ENCODE results near the gene C1QC.

GRCh38 chr1:22685591-22686059, 42.2 kb downstream of the C1QC start:
- TF ChIP-seq POLR2AphosphoS5 (IDR thresholded peaks at IDR 0.05; ENCODE audit: low read depth, low read length) (no peak), EZH2 (IDR thresholded peaks at IDR 0.05) (no peak), RAD21 (IDR thresholded peaks at IDR 0.05; ENCODE audit: low read depth) (no peak), TCF7L2 (IDR thresholded peaks at IDR 0.05; ENCODE audit: borderline replicate concordance, extremely low read depth, insufficient read depth, insufficient read length) (no peak), ZNF274 (IDR thresholded peaks at IDR 0.05; ENCODE audit: low read depth, low read length) (no peak), MAX (IDR thresholded peaks at IDR 0.05) (no peak), CTCF (IDR thresholded peaks at IDR 0.05 in 2 of 3, conservative IDR thresholded peaks at IDR 0.05 in 1 of 3; ENCODE audit: borderline replicate concordance in 1 of 3, insufficient read depth in 1 of 3, low read depth in 2 of 3, low read length in 2 of 3) (no peak), POLR2A (IDR thresholded peaks at IDR 0.05; ENCODE audit: borderline replicate concordance, extremely low read depth, insufficient read depth, insufficient read length) (no peak), SIN3A (IDR thresholded peaks at IDR 0.05; ENCODE audit: low read depth) (no peak), YY1 (IDR thresholded peaks at IDR 0.05; ENCODE audit: extremely low read depth, insufficient replicate concordance, low read depth, low read length) (no peak), EZH2phosphoT487 (IDR thresholded peaks at IDR 0.05; ENCODE audit: borderline replicate concordance) (no peak)
